Measurements from ENCODE around the gene UROC1.

- TF ChIP-seq CTCF (IDR thresholded peaks at IDR 0.05) = no peak
- TF ChIP-seq ZFX (IDR thresholded peaks at IDR 0.05; ENCODE audit: borderline replicate concordance) = no peak
Observed at GRCh38 chr3:126551839-126552687, 34.5 kb upstream of the UROC1 start.

Measured in 22Rv1 (cell line).